Tibial artery (tissue), 4 donors: ENCODE data around the gene RENBP.

Experiments
- DNase-seq, 2 donors: peaks; one replicate each; pipeline ENCODE4 v3.0.0-alpha.2; 2019
- H3K27ac ChIP-seq, 2 donors: fragments of 200-600 bp; sonication (generic) in 1 of 2; 1 replicate in 1 of 2; 2 replicates in 1 of 2; pipeline ENCODE4 v1.5.1; 2018 to 2019; ENCODE audit warnings: mild to moderate bottlenecking in 1 of 2
- H3K27me3 ChIP-seq, 2 donors: fragments of 200-600 bp; sonication (generic) in 1 of 2; one replicate each; pipeline versions ENCODE4 v1.5.1 to v1.6.0; 2016 to 2019
- H3K36me3 ChIP-seq, 3 donors: fragments of 200-600 bp; sonication (generic) in 2 of 3; one replicate each; pipeline ENCODE4 v1.5.1; 2016 to 2019; ENCODE audit warnings: mild to moderate bottlenecking in 2 of 3
- H3K4me1 ChIP-seq, 4 donors: fragments of 200-600 bp; sonication (generic) in 2 of 4; 1 replicate in 3 of 4; 2 replicates in 1 of 4; pipeline ENCODE4 v1.5.1; 2016 to 2019
- H3K4me3 ChIP-seq, 2 donors: fragments of 200-600 bp; sonication (generic) in 1 of 2; 1 replicate in 1 of 2; 2 replicates in 1 of 2; pipeline ENCODE4 v1.5.1; 2018 to 2019; ENCODE audit warnings: mild to moderate bottlenecking in 2 of 2
- H3K9me3 ChIP-seq, 3 donors: fragments of 200-600 bp; sonication (generic) in 1 of 3; one replicate each; pipeline ENCODE4 v1.5.1; 2016 to 2019
- CTCF ChIP-seq, 2 experiments: fragments of 200-600 bp in 1 of 2; fragments of 450-650 bp in 1 of 2; IDR thresholded peaks; one replicate each; pipeline ENCODE4 v1.5.1; 2017 to 2019; ENCODE audit warnings: antibody characterized with exemption in 2 of 2, mild to moderate bottlenecking in 1 of 2, moderate library complexity in 1 of 2
- intact Hi-C: fragments of 100-400 bp; cut with DNase I; formaldehyde crosslinking; loops from one replicate; pipeline ENCODE4 v1.15.0; 2023; ENCODE audit warnings: low total_unique reads

The RENBP gene

DNA sequence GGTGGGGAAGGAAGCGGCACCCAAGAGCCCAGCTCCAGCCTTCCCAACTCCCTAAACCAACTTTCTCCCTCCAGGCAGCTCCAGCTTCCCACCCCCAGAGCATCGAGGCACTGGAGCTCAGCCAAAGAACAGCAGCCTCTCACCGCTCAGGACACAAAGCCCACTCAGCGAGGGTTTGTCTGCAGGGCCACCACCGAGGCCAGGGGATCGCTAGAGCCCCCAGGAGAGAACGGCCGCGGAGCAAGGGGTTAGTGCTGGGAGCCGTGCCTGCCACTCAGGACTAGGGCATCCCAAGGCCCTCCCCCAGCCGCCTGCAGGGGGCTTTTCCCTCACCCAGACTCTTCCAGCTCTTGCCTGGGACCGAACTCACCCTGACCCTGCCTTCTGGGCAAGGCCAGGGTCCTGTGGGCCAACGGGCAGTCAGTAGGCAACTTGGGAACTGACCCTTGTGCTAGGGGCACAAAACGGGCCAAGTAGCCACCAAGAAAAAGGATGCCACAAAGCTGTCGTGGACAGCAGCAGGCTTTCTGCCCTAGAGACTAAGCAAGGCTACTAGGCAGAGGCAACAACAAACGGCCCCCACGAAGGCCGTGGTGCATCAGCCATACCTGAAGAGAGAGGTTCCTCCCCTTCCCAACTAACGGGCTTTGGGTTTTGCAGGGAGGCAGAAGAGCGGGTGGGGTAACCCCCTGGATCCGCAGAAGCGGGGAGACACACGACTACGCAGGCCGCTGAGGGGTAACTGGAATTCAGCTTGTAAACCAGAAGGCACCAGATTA, 24.9 kb upstream of the RENBP start:
- peaks cover 0 to 57% (median 48%) of the 10 kb centered on the region in 4 donors for H3K4me1 ChIP-seq
- no peak for DNase-seq
- no peaks in the 10 kb centered on the region for H3K27me3 ChIP-seq
- peaks cover 0 to 3% (median 0%) of the 10 kb centered on the region in 3 donors for H3K9me3 ChIP-seq
- peaks cover 0 to 2% (median 0%) of the 10 kb centered on the region in 3 donors for H3K36me3 ChIP-seq
- TF ChIP-seq CTCF (IDR thresholded peaks at IDR 0.05): no peak
- intact Hi-C loops: no loop called here
- peak overlapping the region; percentile 98 to 99 for H3K27ac ChIP-seq
- peak overlapping the region; percentile 82 to 88 for H3K4me3 ChIP-seq

GRCh38 chrX:153968754-153969124, 24.3 kb upstream of the RENBP start:
- Histone ChIP-seq H3K27ac (peak overlapping the region; percentile 98 to 99), H3K36me3 (peaks cover 0 to 7% (median 2%) of the 10 kb centered on the region in 3 donors), H3K27me3 (no peaks in the 10 kb centered on the region), H3K4me3 (peak overlapping the region; percentile 82 to 88), H3K4me1 (peaks cover 0 to 51% (median 43%) of the 10 kb centered on the region in 4 donors), H3K9me3 (peaks cover 0 to 3% (median 0%) of the 10 kb centered on the region in 3 donors)
- intact Hi-C loops: no loop called here
- TF ChIP-seq CTCF (IDR thresholded peaks at IDR 0.05): no peak
- DNase-seq: no peak

DNA sequence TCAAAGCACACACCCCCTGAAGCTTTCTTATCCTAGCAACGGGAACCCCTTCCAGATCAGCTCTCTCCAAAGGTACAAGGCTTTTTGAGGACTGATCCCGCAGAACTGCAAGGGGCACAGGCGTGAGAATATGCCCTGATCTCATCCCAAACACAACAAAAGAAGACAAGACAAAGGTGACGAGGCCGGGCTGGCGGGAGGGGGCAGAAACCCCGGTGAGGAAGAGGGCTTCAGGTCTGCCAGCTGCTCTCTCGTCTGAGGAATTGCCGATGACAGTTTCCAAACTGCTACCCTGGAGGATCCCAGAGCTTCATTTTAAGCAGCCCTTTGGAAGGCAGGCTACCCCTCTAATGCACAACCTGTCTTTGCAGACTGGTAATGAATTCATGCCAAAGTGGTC, 23.8 kb upstream of the RENBP start:
- Histone ChIP-seq H3K4me3 (peak overlapping the region; percentile 82 to 88), H3K4me1 (peaks cover 0 to 46% (median 38%) of the 10 kb centered on the region in 4 donors)
- intact Hi-C loops: no loop called here

GRCh38 chrX:153967536-153968224, 23.2 kb upstream of the RENBP start:
- H3K9me3 ChIP-seq: peaks cover 0 to 3% (median 0%) of the 10 kb centered on the region in 3 donors
- no peak for DNase-seq
- no peak for TF ChIP-seq CTCF (IDR thresholded peaks at IDR 0.05)
- peak overlapping the region; percentile 98 to 99 for H3K27ac ChIP-seq
- H3K27me3 ChIP-seq: no peaks in the 10 kb centered on the region
- intact Hi-C loops: no loop called here
- H3K36me3 ChIP-seq: peaks cover 0 to 18% (median 13%) of the 10 kb centered on the region in 3 donors
- no peak overlapping the region for H3K4me3 ChIP-seq
- peaks cover 0 to 45% (median 37%) of the 10 kb centered on the region in 4 donors for H3K4me1 ChIP-seq

More for the DNA sequence above, 23.8 kb upstream of the RENBP start:
- peaks cover 0 to 3% (median 0%) of the 10 kb centered on the region in 3 donors for H3K9me3 ChIP-seq
- DNase-seq: no peak
- peak overlapping the region; percentile 98 to 99 for H3K27ac ChIP-seq
- no peaks in the 10 kb centered on the region for H3K27me3 ChIP-seq
- no peak for TF ChIP-seq CTCF (IDR thresholded peaks at IDR 0.05)
- H3K36me3 ChIP-seq: peaks cover 0 to 12% (median 7%) of the 10 kb centered on the region in 3 donors

- H3K36me3 ChIP-seq: peaks cover 1 to 25% (median 18%) of the 10 kb centered on the region in 3 donors
- intact Hi-C loops: no loop called here
- no peak for TF ChIP-seq CTCF (IDR thresholded peaks at IDR 0.05)
- peak overlapping the region; percentile 98 to 99 for H3K27ac ChIP-seq
- DNase-seq: no peak
- H3K4me1 ChIP-seq: peaks cover 0 to 45% (median 37%) of the 10 kb centered on the region in 4 donors
- peaks cover 0 to 3% (median 0%) of the 10 kb centered on the region in 3 donors for H3K9me3 ChIP-seq
- no peak overlapping the region for H3K4me3 ChIP-seq
- no peaks in the 10 kb centered on the region for H3K27me3 ChIP-seq
Observed at GRCh38 chrX:153966841-153967535, 22.5 kb upstream of the RENBP start.
